ENCODE measurements around the gene MYH16.

MYH16 gene

GRCh38 chr7:99301496-99301895, 28.9 kb downstream of the MYH16 start:
- no peaks in the 10 kb centered on the region for H3K36me3 ChIP-seq (ENCODE audit: control insufficient read depth in 4 of 4, insufficient read depth in 4 of 4, low read length in 3 of 4)
- ChIA-PET CTCF (no interaction called here), POLR2A (no interaction called here)
- no peak for DNase-seq
- WGBS (ENCODE audit: insufficient coverage): 93% methylated on average over 19 of the region's 19 CpGs
- H3K9me3 ChIP-seq (ENCODE audit: control extremely low read depth in 1 of 5, control insufficient read depth in 4 of 5, insufficient read depth in 2 of 5, low read depth in 1 of 5, low read length in 4 of 5): no peaks in the 10 kb centered on the region
- no peak overlapping the region for H3K4me3 ChIP-seq (ENCODE audit: control insufficient read depth in 1 of 7, extremely low read depth in 1 of 7, insufficient read depth in 4 of 7, low read depth in 2 of 7, low read length in 6 of 7)
- H3K27ac ChIP-seq (ENCODE audit: insufficient read depth in 1 of 2, low read depth in 1 of 2, low read length in 2 of 2, poor library complexity in 1 of 2, severe bottlenecking in 2 of 2): no peak overlapping the region
- H3K27me3 ChIP-seq (replicated peaks in 2 of 5; ENCODE audit: control insufficient read depth in 4 of 5, insufficient read depth in 5 of 5, low read length in 4 of 5): no peaks in the 10 kb centered on the region
- H3K4me1 ChIP-seq (ENCODE audit: control extremely low read depth in 1 of 4, control insufficient read depth in 4 of 4, insufficient read depth in 4 of 4, low read length in 3 of 4): no peaks in the 10 kb centered on the region

DNA sequence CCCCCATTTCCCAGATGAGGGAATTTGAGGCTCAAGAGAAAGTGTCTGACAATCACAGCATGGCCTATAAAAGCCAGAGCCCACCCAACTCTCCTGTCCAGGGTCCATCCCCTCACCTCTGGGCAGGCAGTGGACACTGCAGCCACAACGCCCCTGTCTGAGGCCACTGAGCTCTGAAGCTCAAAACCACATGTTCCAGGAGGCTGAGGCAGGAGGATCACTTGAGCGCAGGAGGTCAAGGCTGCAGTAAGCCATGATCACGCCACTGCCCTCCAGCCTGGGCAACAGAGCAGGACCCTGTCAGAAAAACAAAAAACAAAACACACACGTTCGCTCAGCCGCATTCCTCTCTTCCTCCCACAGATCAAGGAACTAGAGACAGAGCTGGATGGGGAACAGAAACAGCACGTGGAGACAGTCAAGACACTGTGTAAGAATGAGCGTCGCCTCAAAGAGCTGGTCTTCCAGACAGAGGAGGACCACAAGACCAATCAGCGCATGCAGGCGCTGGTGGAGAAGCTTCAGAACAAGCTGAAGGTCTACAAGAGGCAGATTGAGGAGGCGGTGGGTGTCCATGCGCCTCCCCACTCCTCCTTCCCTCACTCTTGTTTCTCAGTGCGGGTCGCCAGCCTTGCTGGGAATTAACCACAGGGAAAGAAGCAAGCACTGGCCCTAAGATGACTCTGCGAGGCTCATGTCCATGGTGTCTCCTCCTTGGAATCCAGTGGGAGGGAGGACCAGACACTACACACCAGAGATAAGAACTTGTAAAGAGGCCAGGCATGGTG, 33.0 kb downstream of the MYH16 start:
- POLR2A ChIA-PET: no interaction called here
- no peak overlapping the region for H3K4me3 ChIP-seq (ENCODE audit: control insufficient read depth in 1 of 7, extremely low read depth in 1 of 7, insufficient read depth in 4 of 7, low read depth in 2 of 7, low read length in 6 of 7)
- H3K9me3 ChIP-seq (ENCODE audit: control extremely low read depth in 1 of 5, control insufficient read depth in 4 of 5, insufficient read depth in 2 of 5, low read depth in 1 of 5, low read length in 4 of 5): peaks cover 0 to 9% (median 0%) of the 10 kb centered on the region in 5 experiments
- H3K27me3 ChIP-seq (replicated peaks in 2 of 5; ENCODE audit: control insufficient read depth in 4 of 5, insufficient read depth in 5 of 5, low read length in 4 of 5): no peaks in the 10 kb centered on the region
- WGBS (ENCODE audit: insufficient coverage): 97% methylated on average over 12 of the region's 16 CpGs
- no peak for DNase-seq
- no peak overlapping the region for H3K27ac ChIP-seq (ENCODE audit: insufficient read depth in 1 of 2, low read depth in 1 of 2, low read length in 2 of 2, poor library complexity in 1 of 2, severe bottlenecking in 2 of 2)
- H3K4me1 ChIP-seq (ENCODE audit: control extremely low read depth in 1 of 4, control insufficient read depth in 4 of 4, insufficient read depth in 4 of 4, low read length in 3 of 4): no peaks in the 10 kb centered on the region
- CTCF ChIA-PET: interaction anchor here (0.6 to 0.7 kb wide), 2 partner anchors 19 to 268 kb away, joined by 3 read pairs; no protein-coding TSS in a partner anchor
- H3K36me3 ChIP-seq (ENCODE audit: control insufficient read depth in 4 of 4, insufficient read depth in 4 of 4, low read length in 3 of 4): no peaks in the 10 kb centered on the region

DNA sequence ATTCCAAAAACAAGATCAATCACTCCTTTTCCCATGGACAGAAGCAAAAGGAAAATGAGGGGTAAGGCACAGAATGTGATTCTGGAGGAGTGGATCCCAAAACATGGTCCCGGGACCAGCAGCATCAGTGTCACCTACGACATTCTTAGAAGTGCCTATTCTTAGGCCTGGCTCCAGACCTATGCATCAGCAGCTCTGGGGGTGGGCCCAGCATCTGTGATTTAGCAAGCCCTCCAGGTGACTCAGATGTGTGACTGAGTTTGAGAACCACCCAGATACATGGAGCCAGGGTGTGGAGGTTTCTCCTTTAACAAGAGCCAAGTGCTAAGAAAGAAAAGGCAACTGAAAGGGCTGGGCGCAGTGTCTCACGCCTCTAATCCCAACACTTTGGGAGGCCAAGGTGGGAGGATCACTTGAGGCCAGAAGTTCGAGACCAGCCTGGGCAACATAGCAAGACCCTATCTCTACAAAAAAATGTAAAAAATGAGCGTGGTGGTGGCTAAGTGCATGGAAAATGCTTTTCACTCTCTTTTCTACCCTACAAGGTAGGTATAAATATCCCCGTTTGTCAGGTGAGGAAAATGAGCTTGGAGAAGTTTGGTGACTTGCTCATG, 35.9 kb downstream of the MYH16 start:
- POLR2A ChIA-PET: no interaction called here
- no peaks in the 10 kb centered on the region for H3K4me1 ChIP-seq (ENCODE audit: control extremely low read depth in 1 of 4, control insufficient read depth in 4 of 4, insufficient read depth in 4 of 4, low read length in 3 of 4)

GRCh38 chr7:99309111-99309510, 36.5 kb downstream of the MYH16 start:
- CTCF ChIA-PET: interaction anchor here (1.0 to 8.6 kb wide), 5 partner anchors 12 to 271 kb away, joined by 3 to 98 read pairs (median 5); no protein-coding TSS in a partner anchor
- Histone ChIP-seq H3K4me3 (ENCODE audit: control insufficient read depth in 1 of 7, extremely low read depth in 1 of 7, insufficient read depth in 4 of 7, low read depth in 2 of 7, low read length in 6 of 7) (no peak overlapping the region), H3K36me3 (ENCODE audit: control insufficient read depth in 4 of 4, insufficient read depth in 4 of 4, low read length in 3 of 4) (no peaks in the 10 kb centered on the region), H3K27me3 (replicated peaks in 2 of 5; ENCODE audit: control insufficient read depth in 4 of 5, insufficient read depth in 5 of 5, low read length in 4 of 5) (no peaks in the 10 kb centered on the region), H3K4me1 (ENCODE audit: control extremely low read depth in 1 of 4, control insufficient read depth in 4 of 4, insufficient read depth in 4 of 4, low read length in 3 of 4) (no peaks in the 10 kb centered on the region), H3K9me3 (ENCODE audit: control extremely low read depth in 1 of 5, control insufficient read depth in 4 of 5, insufficient read depth in 2 of 5, low read depth in 1 of 5, low read length in 4 of 5) (peaks cover 0 to 9% (median 0%) of the 10 kb centered on the region in 5 experiments), H3K27ac (ENCODE audit: insufficient read depth in 1 of 2, low read depth in 1 of 2, low read length in 2 of 2, poor library complexity in 1 of 2, severe bottlenecking in 2 of 2) (no peak overlapping the region)
- POLR2A ChIA-PET: no interaction called here
- WGBS (ENCODE audit: insufficient coverage): 87% methylated on average over 4 of the region's 7 CpGs
- DNase-seq: no peak

More for the DNA sequence above, 35.9 kb downstream of the MYH16 start:
- H3K9me3 ChIP-seq (ENCODE audit: control extremely low read depth in 1 of 5, control insufficient read depth in 4 of 5, insufficient read depth in 2 of 5, low read depth in 1 of 5, low read length in 4 of 5): peaks cover 0 to 9% (median 0%) of the 10 kb centered on the region in 5 experiments
- H3K36me3 ChIP-seq (ENCODE audit: control insufficient read depth in 4 of 4, insufficient read depth in 4 of 4, low read length in 3 of 4): no peaks in the 10 kb centered on the region
- WGBS (ENCODE audit: insufficient coverage): 100% methylated on average over 3 of the region's 7 CpGs
- H3K27me3 ChIP-seq (replicated peaks in 2 of 5; ENCODE audit: control insufficient read depth in 4 of 5, insufficient read depth in 5 of 5, low read length in 4 of 5): no peaks in the 10 kb centered on the region
- no peak overlapping the region for H3K4me3 ChIP-seq (ENCODE audit: control insufficient read depth in 1 of 7, extremely low read depth in 1 of 7, insufficient read depth in 4 of 7, low read depth in 2 of 7, low read length in 6 of 7)
- CTCF ChIA-PET: interaction anchor here (1.0 to 8.6 kb wide), 3 partner anchors 16 to 270 kb away, joined by 3 to 98 read pairs (median 4); no protein-coding TSS in a partner anchor
- H3K27ac ChIP-seq (ENCODE audit: insufficient read depth in 1 of 2, low read depth in 1 of 2, low read length in 2 of 2, poor library complexity in 1 of 2, severe bottlenecking in 2 of 2): no peak overlapping the region
- DNase-seq: no peak

GRCh38 chr7:99310004-99310403, 37.4 kb downstream of the MYH16 start:
- Histone ChIP-seq H3K27ac (ENCODE audit: insufficient read depth in 1 of 2, low read depth in 1 of 2, low read length in 2 of 2, poor library complexity in 1 of 2, severe bottlenecking in 2 of 2) (no peak overlapping the region), H3K9me3 (ENCODE audit: control extremely low read depth in 1 of 5, control insufficient read depth in 4 of 5, insufficient read depth in 2 of 5, low read depth in 1 of 5, low read length in 4 of 5) (peaks cover 0 to 9% (median 0%) of the 10 kb centered on the region in 5 experiments), H3K4me1 (ENCODE audit: control extremely low read depth in 1 of 4, control insufficient read depth in 4 of 4, insufficient read depth in 4 of 4, low read length in 3 of 4) (no peaks in the 10 kb centered on the region), H3K4me3 (ENCODE audit: control insufficient read depth in 1 of 7, extremely low read depth in 1 of 7, insufficient read depth in 4 of 7, low read depth in 2 of 7, low read length in 6 of 7) (no peak overlapping the region), H3K27me3 (replicated peaks in 2 of 5; ENCODE audit: control insufficient read depth in 4 of 5, insufficient read depth in 5 of 5, low read length in 4 of 5) (no peaks in the 10 kb centered on the region), H3K36me3 (ENCODE audit: control insufficient read depth in 4 of 4, insufficient read depth in 4 of 4, low read length in 3 of 4) (no peaks in the 10 kb centered on the region)
- ChIA-PET POLR2A (no interaction called here), CTCF (interaction anchor here (1.0 to 8.6 kb wide), 6 partner anchors 11 to 280 kb away, joined by 3 to 98 read pairs (median 4); no protein-coding TSS in a partner anchor)
- WGBS (ENCODE audit: insufficient coverage): no CpG with 5 or more reads among the region's 4 CpGs
- no peak for DNase-seq

DNA sequence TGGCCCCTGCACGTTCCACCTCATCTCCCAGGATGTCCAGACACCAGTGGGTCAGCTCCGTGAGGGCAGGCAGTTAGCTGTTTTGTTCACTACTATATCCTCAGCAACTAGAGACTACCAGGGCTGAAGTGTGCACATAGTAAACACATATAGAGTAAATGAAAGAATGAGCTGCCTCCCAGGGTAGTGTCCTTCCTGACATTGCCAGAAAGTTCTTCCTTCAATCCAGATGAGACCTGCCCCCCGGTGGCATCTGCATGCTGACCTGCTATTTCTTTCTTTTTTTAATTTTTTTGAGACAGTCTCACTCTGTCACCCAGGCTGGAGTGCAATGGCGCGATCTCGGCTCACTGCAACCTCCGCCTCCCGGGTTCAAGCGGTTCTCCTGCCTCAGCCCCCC, 39.1 kb downstream of the MYH16 start:
- POLR2A ChIA-PET: no interaction called here
- 100% methylated on average over 1 of the region's 9 CpGs for WGBS (ENCODE audit: insufficient coverage)

More for the DNA sequence above, 39.1 kb downstream of the MYH16 start:
- Histone ChIP-seq H3K27me3 (replicated peaks in 2 of 5; ENCODE audit: control insufficient read depth in 4 of 5, insufficient read depth in 5 of 5, low read length in 4 of 5) (no peaks in the 10 kb centered on the region), H3K27ac (ENCODE audit: insufficient read depth in 1 of 2, low read depth in 1 of 2, low read length in 2 of 2, poor library complexity in 1 of 2, severe bottlenecking in 2 of 2) (no peak overlapping the region), H3K36me3 (ENCODE audit: control insufficient read depth in 4 of 4, insufficient read depth in 4 of 4, low read length in 3 of 4) (no peaks in the 10 kb centered on the region), H3K4me3 (ENCODE audit: control insufficient read depth in 1 of 7, extremely low read depth in 1 of 7, insufficient read depth in 4 of 7, low read depth in 2 of 7, low read length in 6 of 7) (no peak overlapping the region), H3K4me1 (ENCODE audit: control extremely low read depth in 1 of 4, control insufficient read depth in 4 of 4, insufficient read depth in 4 of 4, low read length in 3 of 4) (no peaks in the 10 kb centered on the region), H3K9me3 (ENCODE audit: control extremely low read depth in 1 of 5, control insufficient read depth in 4 of 5, insufficient read depth in 2 of 5, low read depth in 1 of 5, low read length in 4 of 5) (peaks cover 0 to 9% (median 0%) of the 10 kb centered on the region in 5 experiments)
- DNase-seq: no peak
- CTCF ChIA-PET: interaction anchor here (1.2 to 8.6 kb wide), 7 partner anchors 9 to 273 kb away, joined by 3 to 98 read pairs (median 4); no protein-coding TSS in a partner anchor

All from common myeloid progenitor, CD34-positive (primary cell).